AG09319 (cell line): ENCODE results near the gene FRZB.

Source experiments
- DNase-seq: peaks from one replicate; pipeline ENCODE4 v3.0.0-alpha.2; 2010; ENCODE audit warnings: low read depth; ENCODE audit errors: extremely low read depth
- TF ChIP-seq, protein P1 (sequence below): IDR thresholded peaks from 2 replicates; pipeline ENCODE4 v1.5.1; 2011; ENCODE audit warnings: low read depth, mild to moderate bottlenecking, inconsistent platforms, low read length, moderate library complexity

FRZB gene

DNA sequence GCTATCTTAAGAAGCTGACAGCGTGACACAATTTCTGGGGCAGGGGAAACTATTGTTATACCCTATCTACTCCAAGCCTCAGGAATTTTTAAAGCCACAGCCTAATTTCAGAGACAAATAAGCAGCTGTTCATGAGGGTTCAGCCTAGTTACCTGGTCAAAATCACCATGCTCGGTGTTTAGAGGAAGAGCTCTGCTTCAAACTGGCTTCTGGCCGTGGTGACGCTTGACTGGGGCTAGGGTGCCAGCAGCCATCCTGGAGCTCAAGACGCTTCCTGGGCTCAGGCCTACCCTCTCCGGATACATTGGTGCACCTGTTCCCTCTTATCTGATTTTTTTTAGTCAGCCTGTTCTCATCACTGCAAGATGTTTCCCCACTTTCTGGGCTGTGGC is 41.7 kb downstream of the FRZB start:
- TF ChIP-seq, protein P1, sequence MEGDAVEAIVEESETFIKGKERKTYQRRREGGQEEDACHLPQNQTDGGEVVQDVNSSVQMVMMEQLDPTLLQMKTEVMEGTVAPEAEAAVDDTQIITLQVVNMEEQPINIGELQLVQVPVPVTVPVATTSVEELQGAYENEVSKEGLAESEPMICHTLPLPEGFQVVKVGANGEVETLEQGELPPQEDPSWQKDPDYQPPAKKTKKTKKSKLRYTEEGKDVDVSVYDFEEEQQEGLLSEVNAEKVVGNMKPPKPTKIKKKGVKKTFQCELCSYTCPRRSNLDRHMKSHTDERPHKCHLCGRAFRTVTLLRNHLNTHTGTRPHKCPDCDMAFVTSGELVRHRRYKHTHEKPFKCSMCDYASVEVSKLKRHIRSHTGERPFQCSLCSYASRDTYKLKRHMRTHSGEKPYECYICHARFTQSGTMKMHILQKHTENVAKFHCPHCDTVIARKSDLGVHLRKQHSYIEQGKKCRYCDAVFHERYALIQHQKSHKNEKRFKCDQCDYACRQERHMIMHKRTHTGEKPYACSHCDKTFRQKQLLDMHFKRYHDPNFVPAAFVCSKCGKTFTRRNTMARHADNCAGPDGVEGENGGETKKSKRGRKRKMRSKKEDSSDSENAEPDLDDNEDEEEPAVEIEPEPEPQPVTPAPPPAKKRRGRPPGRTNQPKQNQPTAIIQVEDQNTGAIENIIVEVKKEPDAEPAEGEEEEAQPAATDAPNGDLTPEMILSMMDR = no peak
- DNase-seq = no peak

DNA sequence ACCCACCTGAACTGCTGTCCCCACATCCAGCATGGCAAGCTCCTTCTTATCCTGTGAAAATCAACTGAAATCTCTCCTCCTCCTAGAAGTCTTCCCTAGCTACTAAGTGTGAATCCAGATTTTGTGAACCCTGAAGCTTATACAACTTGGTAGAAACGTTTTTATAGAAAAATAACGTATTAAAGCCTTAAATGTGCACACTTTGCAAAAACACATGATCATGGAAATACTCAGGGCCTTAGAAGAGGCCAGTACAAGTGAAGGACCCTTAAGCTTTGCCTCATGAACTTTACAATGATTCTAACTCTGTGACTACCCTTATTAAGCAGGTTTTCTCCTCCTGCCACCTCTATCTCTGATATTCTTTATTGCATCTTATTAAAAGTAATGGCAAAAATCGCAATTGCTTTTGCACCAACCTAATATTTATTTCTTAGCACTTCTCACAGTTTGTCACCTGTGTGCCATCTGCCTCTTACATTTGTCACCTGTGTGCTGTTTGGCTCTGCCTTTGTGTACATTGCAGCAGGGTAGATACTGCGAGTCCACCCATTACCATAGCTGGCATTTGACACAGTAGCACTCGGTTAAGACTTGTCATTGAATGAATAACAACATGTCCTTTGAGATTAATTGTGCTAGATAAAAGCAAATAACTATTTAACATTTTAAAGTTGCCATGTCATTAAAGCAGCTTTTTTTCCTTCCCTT is 42.2 kb downstream of the FRZB start:
- TF ChIP-seq, protein P1 = no peak

DNA sequence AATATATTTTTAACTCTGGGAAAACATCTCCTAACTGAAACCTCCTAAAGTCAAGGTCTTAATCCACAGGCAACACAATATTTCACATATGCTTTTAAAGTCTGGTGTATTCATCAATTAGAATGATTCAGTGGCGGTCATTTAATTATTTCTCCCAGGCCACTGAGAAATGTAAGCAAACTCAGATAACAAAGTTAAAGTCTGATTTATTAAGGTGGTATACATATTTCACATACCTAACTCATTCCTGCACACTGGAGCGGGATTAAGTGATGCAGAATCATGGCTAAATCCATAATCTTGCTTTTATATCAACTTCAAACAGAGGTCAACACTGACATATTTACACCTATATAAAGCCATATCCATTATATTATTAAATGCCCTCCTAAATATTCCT is 43.7 kb downstream of the FRZB start:
- TF ChIP-seq, protein P1 = no peak

More for the DNA sequence above, 42.2 kb downstream of the FRZB start:
- DNase-seq = no peak

DNA sequence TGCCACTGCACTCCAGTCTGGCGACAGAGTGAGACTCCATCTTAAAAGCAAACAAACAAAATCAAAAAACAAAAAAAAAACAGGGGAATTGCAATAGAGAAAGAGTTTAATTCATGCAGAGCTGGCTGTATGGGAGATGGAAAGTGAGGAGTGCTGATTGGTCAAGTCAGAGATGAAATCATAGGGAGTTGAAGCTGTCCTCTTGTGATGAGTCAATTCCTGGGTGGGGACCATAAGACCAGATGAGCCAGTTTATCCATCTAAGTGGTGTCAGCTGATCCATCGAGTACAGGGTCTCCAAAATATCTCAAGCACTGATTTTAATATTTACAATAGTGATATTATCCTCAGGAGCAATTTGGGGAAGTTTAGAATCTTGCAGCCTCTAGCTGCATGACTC is 45.3 kb downstream of the FRZB start:
- DNase-seq = no peak
- TF ChIP-seq, protein P1 = no peak

More for the DNA sequence above, 43.7 kb downstream of the FRZB start:
- DNase-seq = no peak

DNA sequence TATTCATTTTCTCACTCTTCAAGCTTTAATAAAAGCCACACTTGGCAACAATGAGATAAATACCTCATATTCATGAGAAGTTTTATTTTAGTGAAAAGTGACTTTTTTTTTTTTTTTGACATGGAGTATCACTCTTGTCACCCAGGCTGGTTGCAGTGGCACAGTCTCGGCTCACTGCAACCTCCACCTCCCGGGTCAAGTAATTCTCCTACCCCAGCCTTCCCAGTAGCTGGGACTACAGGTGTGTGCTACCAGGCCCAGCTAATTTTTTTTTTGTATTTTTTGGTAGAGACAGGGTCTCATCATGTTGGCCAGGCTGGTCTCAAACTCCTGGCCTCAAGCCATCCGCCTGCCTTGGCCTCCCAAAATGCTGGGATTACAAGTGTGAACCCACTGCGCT is 47.0 kb downstream of the FRZB start:
- DNase-seq = no peak
- TF ChIP-seq, protein P1 = no peak

DNA sequence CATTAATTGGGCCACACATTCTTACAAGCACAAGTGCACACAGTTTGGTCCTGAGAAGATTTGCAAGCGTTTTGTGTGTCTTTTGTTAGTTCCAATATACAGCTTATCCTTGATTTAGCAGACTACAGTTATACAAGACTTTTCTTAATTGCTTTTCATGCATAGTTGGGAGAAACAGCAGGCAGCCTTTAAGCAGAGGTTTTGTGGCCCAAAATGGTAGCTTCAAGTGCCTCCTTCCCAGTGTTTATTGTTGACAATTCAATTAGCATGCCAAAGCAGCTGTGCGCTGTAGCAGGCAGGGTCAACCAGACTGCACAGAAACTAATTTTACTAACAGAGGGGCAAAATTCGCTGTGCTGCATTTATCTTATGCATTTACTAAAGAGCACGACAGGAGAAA is 47.5 kb downstream of the FRZB start:
- DNase-seq = no peak
- TF ChIP-seq, protein P1 = no peak

DNA sequence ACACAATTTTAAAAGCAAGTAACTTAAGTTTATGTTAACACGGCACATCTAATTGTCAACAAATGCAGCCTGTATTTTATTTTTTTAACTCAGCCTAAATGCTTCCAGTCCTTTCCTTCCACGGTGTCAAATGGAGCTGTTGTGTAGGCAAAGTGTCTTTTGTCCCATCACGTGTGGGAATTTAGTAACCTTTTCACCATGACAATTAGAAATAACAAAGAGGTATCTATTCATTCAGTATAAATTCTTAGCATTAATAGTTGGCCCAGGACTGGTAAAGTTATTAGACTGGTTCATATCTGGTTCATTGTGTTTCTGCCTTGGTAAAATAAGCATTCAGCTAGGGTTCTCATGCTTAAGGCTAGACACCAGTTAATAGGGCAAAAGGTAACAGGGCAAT is 47.9 kb downstream of the FRZB start:
- DNase-seq = no peak
- TF ChIP-seq, protein P1 = no peak
